Nephron (organoid): Measurements from ENCODE around the gene FAM151B.

Experiments used
- H3K27ac Mint-ChIP-seq, 3 experiments: 2 replicates each; pipeline ENCODE4 v1.8.0; 2020; ENCODE audit warnings: mixed read lengths in 3 of 3, mild to moderate bottlenecking in 2 of 3, moderate library complexity in 1 of 3
- H3K27me3 Mint-ChIP-seq: 2 replicates; pipeline ENCODE4 v1.8.0; 2021; ENCODE audit warnings: low read depth, mild to moderate bottlenecking, moderate library complexity, mixed read lengths
- H3K36me3 Mint-ChIP-seq: 2 replicates; pipeline ENCODE4 v1.8.0; 2020; ENCODE audit warnings: low read depth, mixed read lengths
- H3K4me1 Mint-ChIP-seq: 2 replicates; pipeline ENCODE4 v1.8.0; 2020; ENCODE audit warnings: mixed read lengths
- H3K4me3 Mint-ChIP-seq, 3 experiments: 2 replicates each; pipeline ENCODE4 v1.8.0; 2020; ENCODE audit warnings: mild to moderate bottlenecking in 3 of 3, mixed read lengths in 3 of 3, moderate library complexity in 2 of 3
- H3K9me3 Mint-ChIP-seq: 2 replicates; pipeline ENCODE4 v1.8.0; 2020; ENCODE audit warnings: mixed read lengths
- TF ChIP-seq, protein P1 (sequence below), 3 experiments: fragments of 200-600 bp; sonication (generic); IDR thresholded peaks; one replicate each; pipeline ENCODE4 v1.5.0; 2021; ENCODE audit warnings: antibody characterized with exemption in 3 of 3; ENCODE audit not compliant: unreplicated experiment in 3 of 3

The FAM151B gene

DNA sequence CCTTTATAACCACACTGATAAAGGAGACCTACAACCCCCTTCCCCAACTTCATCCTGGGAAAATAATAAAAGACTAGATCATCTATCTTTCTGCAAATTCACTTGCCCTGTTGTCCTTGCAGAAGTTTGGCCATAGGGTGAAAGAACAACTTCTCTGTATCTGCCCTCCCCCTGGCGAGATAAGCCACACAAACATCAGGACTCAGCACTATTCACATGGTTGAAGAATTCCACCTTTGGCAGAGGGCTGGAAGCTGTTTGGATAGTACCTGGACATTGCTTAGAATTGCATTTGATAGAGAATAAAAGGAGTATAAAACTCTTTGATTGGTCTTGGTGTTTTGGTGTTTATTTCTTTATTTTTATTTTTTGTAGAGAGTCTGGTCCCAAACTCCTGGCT lies 16.9 kb downstream of the FAM151B start:
- Mint-ChIP-seq H3K4me3 (no peak overlapping the region), H3K36me3 (no peaks in the 10 kb centered on the region), H3K27ac (no peak overlapping the region), H3K4me1 (no peaks in the 10 kb centered on the region), H3K9me3 (no peaks in the 10 kb centered on the region), H3K27me3 (no peaks in the 10 kb centered on the region)
- TF ChIP-seq, protein P1, sequence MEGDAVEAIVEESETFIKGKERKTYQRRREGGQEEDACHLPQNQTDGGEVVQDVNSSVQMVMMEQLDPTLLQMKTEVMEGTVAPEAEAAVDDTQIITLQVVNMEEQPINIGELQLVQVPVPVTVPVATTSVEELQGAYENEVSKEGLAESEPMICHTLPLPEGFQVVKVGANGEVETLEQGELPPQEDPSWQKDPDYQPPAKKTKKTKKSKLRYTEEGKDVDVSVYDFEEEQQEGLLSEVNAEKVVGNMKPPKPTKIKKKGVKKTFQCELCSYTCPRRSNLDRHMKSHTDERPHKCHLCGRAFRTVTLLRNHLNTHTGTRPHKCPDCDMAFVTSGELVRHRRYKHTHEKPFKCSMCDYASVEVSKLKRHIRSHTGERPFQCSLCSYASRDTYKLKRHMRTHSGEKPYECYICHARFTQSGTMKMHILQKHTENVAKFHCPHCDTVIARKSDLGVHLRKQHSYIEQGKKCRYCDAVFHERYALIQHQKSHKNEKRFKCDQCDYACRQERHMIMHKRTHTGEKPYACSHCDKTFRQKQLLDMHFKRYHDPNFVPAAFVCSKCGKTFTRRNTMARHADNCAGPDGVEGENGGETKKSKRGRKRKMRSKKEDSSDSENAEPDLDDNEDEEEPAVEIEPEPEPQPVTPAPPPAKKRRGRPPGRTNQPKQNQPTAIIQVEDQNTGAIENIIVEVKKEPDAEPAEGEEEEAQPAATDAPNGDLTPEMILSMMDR (IDR thresholded peaks at IDR 0.05; ENCODE audit: unreplicated experiment in 3 of 3): no peak

DNA sequence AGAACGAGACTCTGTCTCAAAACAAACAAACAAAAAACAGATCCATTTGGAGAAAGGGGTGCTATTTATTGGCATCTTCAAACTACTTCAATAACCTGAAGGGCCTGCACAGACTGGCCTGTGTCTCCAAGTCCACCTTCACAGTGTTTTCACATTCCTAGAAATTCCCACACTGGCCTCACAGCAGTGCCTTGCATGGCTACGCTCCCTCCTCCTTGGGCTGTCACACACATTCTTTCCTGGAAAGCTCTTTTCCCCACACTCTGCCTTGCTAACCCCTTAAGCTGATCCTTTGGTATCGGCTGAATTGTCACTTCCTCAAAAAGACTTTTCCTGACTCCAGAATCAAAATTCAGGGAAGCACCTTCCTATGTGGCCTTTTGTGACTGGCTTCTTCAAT lies 19.8 kb downstream of the FAM151B start:
- H3K9me3 Mint-ChIP-seq: no peaks in the 10 kb centered on the region
- H3K27me3 Mint-ChIP-seq: no peaks in the 10 kb centered on the region
- no peak overlapping the region for H3K27ac Mint-ChIP-seq
- no peaks in the 10 kb centered on the region for H3K36me3 Mint-ChIP-seq
- H3K4me3 Mint-ChIP-seq: no peak overlapping the region
- TF ChIP-seq, protein P1 (IDR thresholded peaks at IDR 0.05; ENCODE audit: unreplicated experiment in 3 of 3): no peak
- H3K4me1 Mint-ChIP-seq: no peaks in the 10 kb centered on the region

DNA sequence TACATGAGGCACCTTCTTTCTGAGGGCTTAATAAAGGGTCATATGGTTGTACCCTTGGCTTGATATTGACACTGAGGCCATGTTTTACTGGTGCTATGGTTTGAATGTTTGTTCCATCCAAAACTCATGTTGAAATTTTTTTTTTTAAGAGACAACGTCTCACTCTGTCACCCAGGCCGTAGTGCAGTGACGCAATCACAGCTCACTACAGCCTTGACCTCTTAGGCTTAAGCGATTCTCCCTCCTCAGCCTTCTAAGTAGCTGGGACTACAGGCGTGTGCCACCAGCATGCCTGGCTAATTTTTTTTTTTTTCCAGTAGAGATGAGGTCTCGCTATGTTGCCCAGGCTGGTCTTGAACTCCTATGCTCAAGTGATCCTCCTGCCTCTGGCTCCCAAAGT lies 20.9 kb downstream of the FAM151B start:
- no peaks in the 10 kb centered on the region for H3K4me1 Mint-ChIP-seq
- no peak overlapping the region for H3K4me3 Mint-ChIP-seq
- TF ChIP-seq, protein P1 (IDR thresholded peaks at IDR 0.05; ENCODE audit: unreplicated experiment in 3 of 3): no peak
- no peaks in the 10 kb centered on the region for H3K9me3 Mint-ChIP-seq
- no peak overlapping the region for H3K27ac Mint-ChIP-seq
- H3K36me3 Mint-ChIP-seq: no peaks in the 10 kb centered on the region
- H3K27me3 Mint-ChIP-seq: no peaks in the 10 kb centered on the region

DNA sequence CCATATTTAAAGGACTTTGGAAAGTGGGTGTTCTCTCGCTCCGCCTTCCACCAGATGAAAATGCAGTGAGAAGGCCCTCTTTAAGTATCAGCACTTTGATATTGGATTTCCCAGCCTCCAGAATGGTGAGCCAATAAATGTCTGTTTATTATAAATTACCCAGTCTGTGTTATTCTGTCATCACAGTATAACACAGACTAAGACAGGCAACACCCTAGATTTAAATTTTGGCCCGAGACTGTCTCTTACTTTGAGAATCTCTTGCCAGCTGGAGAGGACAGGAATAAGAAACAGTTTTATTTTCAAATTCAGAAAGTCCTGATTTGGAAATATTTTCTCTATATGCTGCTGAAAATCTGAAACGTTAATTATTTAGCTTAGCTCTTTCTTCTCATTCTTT lies 21.5 kb downstream of the FAM151B start:
- no peaks in the 10 kb centered on the region for H3K9me3 Mint-ChIP-seq
- H3K27me3 Mint-ChIP-seq: no peaks in the 10 kb centered on the region
- H3K27ac Mint-ChIP-seq: no peak overlapping the region
- H3K4me1 Mint-ChIP-seq: no peaks in the 10 kb centered on the region
- TF ChIP-seq, protein P1 (IDR thresholded peaks at IDR 0.05; ENCODE audit: unreplicated experiment in 3 of 3): no peak
- H3K36me3 Mint-ChIP-seq: no peaks in the 10 kb centered on the region
- no peak overlapping the region for H3K4me3 Mint-ChIP-seq

DNA sequence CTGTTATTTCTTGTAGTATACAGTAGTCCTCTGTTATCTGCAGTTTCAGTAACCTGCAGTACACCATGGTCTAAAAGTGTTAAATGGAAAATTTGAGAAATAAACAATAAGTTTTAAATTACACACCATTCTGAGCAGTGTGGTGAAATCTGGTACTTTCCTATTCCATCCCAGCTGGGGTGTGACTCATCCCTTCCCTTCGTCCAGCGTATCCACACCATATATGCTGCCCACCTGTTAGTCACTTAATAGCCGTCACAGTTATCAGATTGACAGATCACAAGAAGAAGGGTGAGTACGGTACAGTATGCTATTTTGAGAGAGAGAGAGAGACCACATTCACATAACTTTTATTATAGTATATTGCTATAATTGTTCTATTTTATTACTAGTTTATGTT lies 28.9 kb downstream of the FAM151B start:
- H3K27me3 Mint-ChIP-seq: no peaks in the 10 kb centered on the region
- no peak overlapping the region for H3K27ac Mint-ChIP-seq
- peaks cover 6% of the 10 kb centered on the region for H3K36me3 Mint-ChIP-seq
- H3K4me3 Mint-ChIP-seq: no peak overlapping the region
- no peaks in the 10 kb centered on the region for H3K9me3 Mint-ChIP-seq
- H3K4me1 Mint-ChIP-seq: peaks cover 5% of the 10 kb centered on the region
- TF ChIP-seq, protein P1 (IDR thresholded peaks at IDR 0.05; ENCODE audit: unreplicated experiment in 3 of 3): no peak

DNA sequence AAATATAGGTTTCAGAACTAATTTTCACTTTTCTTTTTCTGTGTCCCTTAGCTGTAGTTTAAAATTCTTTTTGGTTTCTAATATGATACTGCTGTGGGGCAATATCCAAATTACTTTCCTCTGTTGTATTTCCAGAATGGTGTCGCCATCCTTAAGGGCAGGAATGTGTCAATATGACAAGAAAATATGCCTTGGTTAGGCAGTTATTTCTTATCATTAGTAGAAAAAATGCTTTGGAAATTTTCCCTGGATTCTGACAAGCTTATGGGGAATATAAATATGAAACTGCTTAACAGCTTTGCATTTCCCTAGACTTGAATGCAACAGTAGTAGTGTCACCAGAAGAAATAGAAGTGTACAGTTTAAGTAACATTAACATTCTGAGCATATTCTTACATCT lies 52.8 kb downstream of the FAM151B start:
- H3K4me1 Mint-ChIP-seq: no peaks in the 10 kb centered on the region
- H3K36me3 Mint-ChIP-seq: no peaks in the 10 kb centered on the region
- TF ChIP-seq, protein P1 (IDR thresholded peaks at IDR 0.05; ENCODE audit: unreplicated experiment in 3 of 3): no peak
- no peak overlapping the region for H3K4me3 Mint-ChIP-seq
- H3K9me3 Mint-ChIP-seq: peaks cover 2% of the 10 kb centered on the region
- H3K27me3 Mint-ChIP-seq: no peaks in the 10 kb centered on the region
- H3K27ac Mint-ChIP-seq: no peak overlapping the region
